Measurements from ENCODE around the gene AMZ1. TPM values are rescaled to one million over a fixed set of nuclear protein-coding genes. Genes with fewer than 3 reads are reported as not detected.

AMZ1 gene
- total and polyA plus RNA-seq, 10 of the 15 experiments (the other 5 are each of a cell fraction or from before 2014, with no cell fraction given): 0.02 to 2.0 (median 0.69) TPM

DNA sequence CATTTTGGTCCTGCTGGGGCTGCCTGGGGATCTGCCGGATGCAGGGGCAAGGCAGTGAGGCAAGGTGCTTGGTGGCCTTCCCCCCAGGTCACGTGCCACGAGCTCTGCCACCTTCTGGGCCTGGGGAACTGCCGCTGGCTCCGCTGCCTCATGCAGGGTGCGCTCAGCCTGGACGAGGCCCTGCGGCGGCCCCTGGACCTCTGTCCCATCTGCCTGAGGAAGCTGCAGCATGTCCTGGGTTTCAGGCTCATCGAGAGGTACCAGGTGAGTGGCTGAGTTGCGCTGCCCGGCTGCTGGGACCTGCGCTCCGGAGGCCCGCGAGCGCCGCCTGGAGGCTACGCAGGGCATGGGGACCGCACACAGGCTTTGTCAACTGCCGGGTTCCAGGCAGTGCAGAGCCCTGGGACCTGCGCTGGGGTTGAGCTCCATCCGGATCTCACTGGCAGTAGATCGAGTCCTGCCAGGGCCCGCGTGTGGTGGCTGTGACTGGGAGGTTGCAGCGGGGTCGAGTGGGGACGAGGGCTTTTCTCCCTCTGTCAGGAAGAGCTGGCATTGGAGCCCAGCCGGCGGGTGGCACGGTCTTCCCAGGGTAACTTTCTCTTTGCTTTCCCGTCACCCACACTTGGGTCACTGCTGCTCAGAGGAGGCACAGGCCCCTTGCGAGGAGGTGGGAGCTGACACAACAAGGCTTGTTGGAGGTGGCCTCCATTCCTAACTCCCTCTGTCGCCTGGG lies 21.7 kb downstream of the AMZ1 start (continued):
- TF ChIP-seq, protein P1, sequence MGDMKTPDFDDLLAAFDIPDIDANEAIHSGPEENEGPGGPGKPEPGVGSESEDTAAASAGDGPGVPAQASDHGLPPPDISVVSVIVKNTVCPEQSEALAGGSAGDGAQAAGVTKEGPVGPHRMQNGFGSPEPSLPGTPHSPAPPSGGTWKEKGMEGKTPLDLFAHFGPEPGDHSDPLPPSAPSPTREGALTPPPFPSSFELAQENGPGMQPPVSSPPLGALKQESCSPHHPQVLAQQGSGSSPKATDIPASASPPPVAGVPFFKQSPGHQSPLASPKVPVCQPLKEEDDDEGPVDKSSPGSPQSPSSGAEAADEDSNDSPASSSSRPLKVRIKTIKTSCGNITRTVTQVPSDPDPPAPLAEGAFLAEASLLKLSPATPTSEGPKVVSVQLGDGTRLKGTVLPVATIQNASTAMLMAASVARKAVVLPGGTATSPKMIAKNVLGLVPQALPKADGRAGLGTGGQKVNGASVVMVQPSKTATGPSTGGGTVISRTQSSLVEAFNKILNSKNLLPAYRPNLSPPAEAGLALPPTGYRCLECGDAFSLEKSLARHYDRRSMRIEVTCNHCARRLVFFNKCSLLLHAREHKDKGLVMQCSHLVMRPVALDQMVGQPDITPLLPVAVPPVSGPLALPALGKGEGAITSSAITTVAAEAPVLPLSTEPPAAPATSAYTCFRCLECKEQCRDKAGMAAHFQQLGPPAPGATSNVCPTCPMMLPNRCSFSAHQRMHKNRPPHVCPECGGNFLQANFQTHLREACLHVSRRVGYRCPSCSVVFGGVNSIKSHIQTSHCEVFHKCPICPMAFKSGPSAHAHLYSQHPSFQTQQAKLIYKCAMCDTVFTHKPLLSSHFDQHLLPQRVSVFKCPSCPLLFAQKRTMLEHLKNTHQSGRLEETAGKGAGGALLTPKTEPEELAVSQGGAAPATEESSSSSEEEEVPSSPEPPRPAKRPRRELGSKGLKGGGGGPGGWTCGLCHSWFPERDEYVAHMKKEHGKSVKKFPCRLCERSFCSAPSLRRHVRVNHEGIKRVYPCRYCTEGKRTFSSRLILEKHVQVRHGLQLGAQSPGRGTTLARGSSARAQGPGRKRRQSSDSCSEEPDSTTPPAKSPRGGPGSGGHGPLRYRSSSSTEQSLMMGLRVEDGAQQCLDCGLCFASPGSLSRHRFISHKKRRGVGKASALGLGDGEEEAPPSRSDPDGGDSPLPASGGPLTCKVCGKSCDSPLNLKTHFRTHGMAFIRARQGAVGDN (IDR thresholded peaks at IDR 0.05): peak; percentile 82

DNA sequence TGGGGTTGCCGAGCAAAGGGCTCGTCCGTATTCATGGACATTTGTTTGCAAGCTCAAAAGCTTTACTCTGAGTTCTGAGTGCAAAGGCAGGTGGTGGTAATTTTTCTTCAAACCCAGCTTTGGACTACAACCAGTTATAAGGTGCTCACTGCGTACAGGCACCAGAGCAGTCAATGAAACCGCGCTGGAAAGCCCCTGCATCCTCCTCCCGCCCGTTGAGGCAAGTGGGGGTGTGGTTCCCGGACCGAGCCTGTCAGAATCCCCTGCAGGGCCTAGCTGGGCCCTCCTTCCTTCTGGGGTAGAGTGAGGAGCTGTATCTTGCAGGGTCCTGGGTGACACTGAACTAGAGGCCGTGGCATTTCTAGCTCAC lies 22.3 kb downstream of the AMZ1 start:
- FAIRE-seq (peak; percentile 89), DNase-seq (ENCODE audit: low read depth, low spot score) (peak; percentile 74), ATAC-seq (peak; percentile 80)
- H3K4me3 ChIP-seq: peak overlapping the region; percentile 56
- under 1% methylated on average over 11 of the region's 11 CpGs for WGBS (ENCODE audit: insufficient coverage, insufficient replicate concordance, low lambda C conversion rate, missing lambda C conversion rate)
- no peaks in the 10 kb centered on the region for H3K79me2 ChIP-seq (ENCODE audit: control insufficient read depth, insufficient read depth, low read length)
- H3K9me3 ChIP-seq (replicated peaks; ENCODE audit: control insufficient read depth, insufficient read depth, low read length): no peaks in the 10 kb centered on the region
- peak overlapping the region; percentile 98 for H3K4me2 ChIP-seq (ENCODE audit: control insufficient read depth, insufficient read depth)
- ChIA-PET SMC1A (ENCODE audit: uncharacterized antibody, unreplicated experiment) (interaction anchor here (0.5 to 11.6 kb wide), 46 partner anchors 8 to 509 kb away, joined by 3 to 113 read pairs (median 4); partner anchors contain the start of gene AMZ1), RAD21 (ENCODE audit: unreplicated experiment) (interaction anchor here (0.6 to 4.8 kb wide), 54 partner anchors 9 to 358 kb away, joined by 3 to 89 read pairs (median 5); partner anchors contain the start of genes AMZ1 and TTYH3), CTCF (interaction anchor here (0.7 to 8.3 kb wide), 57 partner anchors 9 to 490 kb away, joined by 3 to 154 read pairs (median 5); partner anchors contain the start of genes AMZ1 and TTYH3), POLR2A (interaction anchor here (0.6 to 3.8 kb wide), 21 partner anchors 10 to 150 kb away, joined by 3 to 36 read pairs (median 4); partner anchors contain the start of gene AMZ1)
- H4K20me1 ChIP-seq (ENCODE audit: control insufficient read depth, insufficient read depth): no peaks in the 10 kb centered on the region
- no peaks in the 10 kb centered on the region for H3K27me3 ChIP-seq (replicated peaks in 1 of 2; ENCODE audit: control insufficient read depth in 2 of 2, insufficient read depth in 2 of 2, low read length in 1 of 2)
- no TSS peak for BruUV-seq (replicated peaks)
- H3K4me1 ChIP-seq (ENCODE audit: control insufficient read depth, insufficient read depth, low read length): peaks cover 34% of the 10 kb centered on the region
- peak overlapping the region; percentile 89 for H3K27ac ChIP-seq (ENCODE audit: control insufficient read depth, insufficient read depth)
- in situ Hi-C loops (cut with MboI) (loop anchor here (5.0 kb wide), 1 partner anchor 43 kb away; no protein-coding TSS in a partner anchor), intact Hi-C loops (cut with micrococcal nuclease; ENCODE audit: unreplicated experiment) (loop anchor here (1.0 to 5.0 kb wide), 2 partner anchors 48 to 132 kb away; partner anchors contain the start of gene GNA12)
- no peaks in the 10 kb centered on the region; a peak in 1 of 4 replicates for H3K36me3 ChIP-seq (ENCODE audit: control insufficient read depth in 2 of 2, insufficient read depth in 2 of 2, low read length in 1 of 2)
- peak overlapping the region; percentile 70 for H3K9ac ChIP-seq (ENCODE audit: control insufficient read depth, insufficient read depth, low read length)
- H2AFZ ChIP-seq (ENCODE audit: control insufficient read depth, low read depth, low read length): peak overlapping the region; percentile 96
- TF ChIP-seq BHLHE40 (IDR thresholded peaks at IDR 0.05; ENCODE audit: borderline replicate concordance in 1 of 2, low read depth in 2 of 2, low read length in 1 of 2) (peak in 1 of 2 experiments; percentile 3; a peak in 1 of 4 replicates), IRF4 (IDR thresholded peaks at IDR 0.05; ENCODE audit: low read depth, low read length) (0 out of 2 replicates have a peak, but pooled peaks have one; percentile 15), CREB1 (IDR thresholded peaks at IDR 0.05; ENCODE audit: low read depth) (0 out of 2 replicates have a peak, but pooled peaks have one; percentile 4), RFX5 (IDR thresholded peaks at IDR 0.05; ENCODE audit: low read depth, low read length) (no peak), NFIC (IDR thresholded peaks at IDR 0.05; ENCODE audit: low read depth, low read length) (no peak), POLR2A (IDR thresholded peaks at IDR 0.05; ENCODE audit: low read depth, low read length) (0 out of 2 replicates have a peak, but pooled peaks have one; percentile 4), TAF1 (IDR thresholded peaks at IDR 0.05; ENCODE audit: borderline replicate concordance, low read depth, low read length) (peak; percentile 64; the same call in 1 of the 2 replicates), SIN3A (IDR thresholded peaks at IDR 0.05; ENCODE audit: low read depth, low read length) (peak; percentile 70; the same call in 1 of the 2 replicates), CBFB (IDR thresholded peaks at IDR 0.05; ENCODE audit: low read depth) (0 out of 2 replicates have a peak, but pooled peaks have one; percentile 61)
- TF ChIP-seq, protein P2, sequence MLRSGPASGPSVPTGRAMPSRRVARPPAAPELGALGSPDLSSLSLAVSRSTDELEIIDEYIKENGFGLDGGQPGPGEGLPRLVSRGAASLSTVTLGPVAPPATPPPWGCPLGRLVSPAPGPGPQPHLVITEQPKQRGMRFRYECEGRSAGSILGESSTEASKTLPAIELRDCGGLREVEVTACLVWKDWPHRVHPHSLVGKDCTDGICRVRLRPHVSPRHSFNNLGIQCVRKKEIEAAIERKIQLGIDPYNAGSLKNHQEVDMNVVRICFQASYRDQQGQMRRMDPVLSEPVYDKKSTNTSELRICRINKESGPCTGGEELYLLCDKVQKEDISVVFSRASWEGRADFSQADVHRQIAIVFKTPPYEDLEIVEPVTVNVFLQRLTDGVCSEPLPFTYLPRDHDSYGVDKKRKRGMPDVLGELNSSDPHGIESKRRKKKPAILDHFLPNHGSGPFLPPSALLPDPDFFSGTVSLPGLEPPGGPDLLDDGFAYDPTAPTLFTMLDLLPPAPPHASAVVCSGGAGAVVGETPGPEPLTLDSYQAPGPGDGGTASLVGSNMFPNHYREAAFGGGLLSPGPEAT (IDR thresholded peaks at IDR 0.05; ENCODE audit: low read depth): peak; percentile 95
- TF ChIP-seq, protein P3, sequence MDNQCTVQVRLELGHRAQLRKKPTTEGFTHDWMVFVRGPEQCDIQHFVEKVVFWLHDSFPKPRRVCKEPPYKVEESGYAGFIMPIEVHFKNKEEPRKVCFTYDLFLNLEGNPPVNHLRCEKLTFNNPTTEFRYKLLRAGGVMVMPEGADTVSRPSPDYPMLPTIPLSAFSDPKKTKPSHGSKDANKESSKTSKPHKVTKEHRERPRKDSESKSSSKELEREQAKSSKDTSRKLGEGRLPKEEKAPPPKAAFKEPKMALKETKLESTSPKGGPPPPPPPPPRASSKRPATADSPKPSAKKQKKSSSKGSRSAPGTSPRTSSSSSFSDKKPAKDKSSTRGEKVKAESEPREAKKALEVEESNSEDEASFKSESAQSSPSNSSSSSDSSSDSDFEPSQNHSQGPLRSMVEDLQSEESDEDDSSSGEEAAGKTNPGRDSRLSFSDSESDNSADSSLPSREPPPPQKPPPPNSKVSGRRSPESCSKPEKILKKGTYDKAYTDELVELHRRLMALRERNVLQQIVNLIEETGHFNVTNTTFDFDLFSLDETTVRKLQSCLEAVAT (IDR thresholded peaks at IDR 0.05): 0 out of 2 replicates have a peak, but pooled peaks have one; percentile 12
- TF ChIP-seq, protein P4, sequence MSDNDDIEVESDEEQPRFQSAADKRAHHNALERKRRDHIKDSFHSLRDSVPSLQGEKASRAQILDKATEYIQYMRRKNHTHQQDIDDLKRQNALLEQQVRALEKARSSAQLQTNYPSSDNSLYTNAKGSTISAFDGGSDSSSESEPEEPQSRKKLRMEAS (IDR thresholded peaks at IDR 0.05; ENCODE audit: low read depth, low read length): no peak

All from GM12878 (cell line).